Skin epidermis (tissue), 12 donors: Measurements from ENCODE around the gene EEFSEC.

Experiments used
- H3K27ac ChIP-seq, 21 experiments: fragments of 200-600 bp; sonication (generic) in 11 of 21; one replicate each; pipeline ENCODE4 v1.5.0; 2020; ENCODE audit warnings: mild to moderate bottlenecking in 3 of 21, inconsistent platforms in 2 of 21, moderate library complexity in 2 of 21
- H3K4me3 ChIP-seq, 7 experiments: fragments of 200-600 bp; sonication (generic) in 2 of 7; one replicate each; pipeline ENCODE4 v1.5.0; 2020; ENCODE audit warnings: inconsistent platforms in 2 of 7, mild to moderate bottlenecking in 2 of 7, moderate library complexity in 1 of 7

Gene EEFSEC, protein sequence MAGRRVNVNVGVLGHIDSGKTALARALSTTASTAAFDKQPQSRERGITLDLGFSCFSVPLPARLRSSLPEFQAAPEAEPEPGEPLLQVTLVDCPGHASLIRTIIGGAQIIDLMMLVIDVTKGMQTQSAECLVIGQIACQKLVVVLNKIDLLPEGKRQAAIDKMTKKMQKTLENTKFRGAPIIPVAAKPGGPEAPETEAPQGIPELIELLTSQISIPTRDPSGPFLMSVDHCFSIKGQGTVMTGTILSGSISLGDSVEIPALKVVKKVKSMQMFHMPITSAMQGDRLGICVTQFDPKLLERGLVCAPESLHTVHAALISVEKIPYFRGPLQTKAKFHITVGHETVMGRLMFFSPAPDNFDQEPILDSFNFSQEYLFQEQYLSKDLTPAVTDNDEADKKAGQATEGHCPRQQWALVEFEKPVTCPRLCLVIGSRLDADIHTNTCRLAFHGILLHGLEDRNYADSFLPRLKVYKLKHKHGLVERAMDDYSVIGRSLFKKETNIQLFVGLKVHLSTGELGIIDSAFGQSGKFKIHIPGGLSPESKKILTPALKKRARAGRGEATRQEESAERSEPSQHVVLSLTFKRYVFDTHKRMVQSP

DNA sequence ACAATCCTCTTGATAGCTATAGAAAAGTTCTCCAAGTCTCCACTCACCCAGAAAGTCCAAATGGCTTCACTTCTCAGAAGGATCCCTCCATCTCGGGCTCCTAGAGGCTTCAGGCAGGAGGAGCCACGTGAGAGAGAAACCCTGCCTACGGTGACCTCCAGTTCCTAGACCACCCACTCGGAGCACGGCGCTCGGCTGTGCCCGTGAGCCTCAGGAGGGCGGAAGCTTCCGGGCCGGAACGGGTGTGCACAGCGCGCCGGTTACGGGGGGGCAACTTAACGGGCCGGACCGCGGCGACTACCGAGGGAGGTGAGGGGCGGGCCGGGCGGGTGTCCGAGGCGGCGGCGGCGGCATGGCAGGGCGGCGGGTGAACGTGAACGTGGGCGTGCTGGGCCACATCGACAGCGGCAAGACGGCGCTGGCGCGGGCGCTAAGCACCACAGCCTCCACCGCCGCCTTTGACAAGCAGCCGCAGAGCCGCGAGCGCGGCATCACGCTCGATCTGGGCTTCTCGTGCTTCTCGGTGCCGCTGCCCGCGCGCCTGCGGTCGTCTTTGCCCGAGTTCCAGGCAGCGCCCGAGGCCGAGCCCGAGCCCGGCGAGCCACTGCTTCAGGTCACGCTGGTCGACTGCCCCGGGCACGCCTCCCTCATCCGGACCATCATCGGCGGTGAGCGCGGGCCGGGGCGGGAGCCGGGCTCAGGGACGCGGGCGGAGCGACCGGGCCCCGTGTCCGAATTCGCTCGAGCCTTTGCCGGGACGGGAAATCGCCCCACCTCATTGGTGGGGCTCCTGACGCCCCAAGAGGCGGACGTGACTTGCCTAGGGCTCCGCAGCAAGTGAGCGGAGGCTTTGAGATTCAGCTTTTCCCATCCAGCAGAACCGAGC lies at the start of gene EEFSEC:
Gene EEFSEC, plus strand, starts transcription at position 326 of the 886 bp plus-strand sequence. Its CDS starts 27 bp downstream, at position 353.
- Histone ChIP-seq H3K4me3 (peak within 1 kb of the TSS; percentile 66 to 95 (median 88)), H3K27ac (peak within 1 kb of the TSS; percentile 43 to 94 (median 85))

DNA sequence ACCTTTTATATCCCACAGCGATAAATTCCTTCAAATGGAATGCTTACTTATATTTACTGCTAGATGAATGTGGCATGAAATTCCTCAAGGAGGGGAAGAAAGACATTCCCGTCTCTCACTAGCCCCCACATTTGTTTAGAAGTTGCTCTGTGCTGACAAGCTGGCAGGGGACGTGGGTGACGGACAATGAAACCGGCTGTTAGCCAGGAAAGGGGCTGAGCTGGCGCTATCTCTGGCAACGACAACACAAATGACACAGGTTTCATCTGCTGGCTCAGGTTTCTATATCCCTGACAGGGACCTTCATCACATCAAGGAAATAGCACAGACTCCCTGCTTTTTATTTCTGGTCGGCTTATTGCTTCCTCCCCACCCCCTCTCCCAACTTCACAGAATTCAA lies 45.4 kb upstream of the EEFSEC start:
- H3K27ac ChIP-seq = no peak overlapping the region
- H3K4me3 ChIP-seq = no peak overlapping the region

DNA sequence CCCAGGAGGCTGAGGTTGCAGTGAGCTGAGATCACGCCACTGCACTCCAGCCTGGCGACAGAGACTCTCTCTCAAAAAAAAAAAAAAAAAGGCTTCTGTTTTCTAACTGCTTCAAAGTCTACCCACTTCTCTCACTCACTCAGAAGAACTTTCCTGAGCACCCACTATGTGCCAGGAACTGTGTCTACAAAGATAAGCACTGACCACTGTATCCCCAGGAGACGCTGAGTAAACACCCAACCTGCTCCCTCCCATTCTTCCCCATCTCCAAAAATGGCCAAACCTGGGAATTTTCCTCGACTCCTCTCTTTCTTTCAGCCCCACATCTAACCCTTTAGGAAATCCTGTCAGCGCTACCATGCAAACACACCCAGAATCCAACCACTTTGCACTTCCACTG lies 42.1 kb upstream of the EEFSEC start:
- no peak overlapping the region for H3K4me3 ChIP-seq
- H3K27ac ChIP-seq = peak overlapping the region in 2 of 21 experiments; percentile 56 to 84

DNA sequence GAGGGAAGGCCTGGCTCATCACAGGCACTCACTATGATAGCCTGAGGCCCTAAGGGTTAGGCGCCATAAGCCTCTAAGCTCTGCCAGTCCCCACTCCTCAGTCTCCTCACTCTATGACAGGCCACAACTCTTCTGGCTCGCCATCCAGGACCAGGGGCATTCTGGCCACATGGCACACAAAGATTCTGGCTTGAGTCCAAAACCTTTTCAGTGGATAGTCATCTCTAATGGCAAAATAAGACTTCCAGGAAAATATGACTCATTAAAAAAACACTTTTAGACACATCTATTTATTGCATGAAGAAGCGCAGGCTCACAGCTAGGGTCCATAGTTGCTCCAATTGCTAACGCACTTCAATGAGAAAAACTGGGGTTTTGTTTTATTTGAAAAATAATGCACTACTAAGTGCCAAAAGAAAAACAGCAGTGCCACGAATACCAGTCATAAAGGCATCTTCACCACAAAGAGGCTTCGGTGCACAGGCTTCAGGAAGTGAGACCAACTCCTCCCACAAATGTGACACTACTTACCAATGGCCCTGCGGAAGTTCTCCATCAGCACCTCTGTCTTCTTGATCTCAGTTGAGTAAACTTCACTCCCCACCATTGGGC lies 40.8 kb upstream of the EEFSEC start:
- peak overlapping the region in 13 of 21 experiments; percentile 19 to 84 (median 53) for H3K27ac ChIP-seq

DNA sequence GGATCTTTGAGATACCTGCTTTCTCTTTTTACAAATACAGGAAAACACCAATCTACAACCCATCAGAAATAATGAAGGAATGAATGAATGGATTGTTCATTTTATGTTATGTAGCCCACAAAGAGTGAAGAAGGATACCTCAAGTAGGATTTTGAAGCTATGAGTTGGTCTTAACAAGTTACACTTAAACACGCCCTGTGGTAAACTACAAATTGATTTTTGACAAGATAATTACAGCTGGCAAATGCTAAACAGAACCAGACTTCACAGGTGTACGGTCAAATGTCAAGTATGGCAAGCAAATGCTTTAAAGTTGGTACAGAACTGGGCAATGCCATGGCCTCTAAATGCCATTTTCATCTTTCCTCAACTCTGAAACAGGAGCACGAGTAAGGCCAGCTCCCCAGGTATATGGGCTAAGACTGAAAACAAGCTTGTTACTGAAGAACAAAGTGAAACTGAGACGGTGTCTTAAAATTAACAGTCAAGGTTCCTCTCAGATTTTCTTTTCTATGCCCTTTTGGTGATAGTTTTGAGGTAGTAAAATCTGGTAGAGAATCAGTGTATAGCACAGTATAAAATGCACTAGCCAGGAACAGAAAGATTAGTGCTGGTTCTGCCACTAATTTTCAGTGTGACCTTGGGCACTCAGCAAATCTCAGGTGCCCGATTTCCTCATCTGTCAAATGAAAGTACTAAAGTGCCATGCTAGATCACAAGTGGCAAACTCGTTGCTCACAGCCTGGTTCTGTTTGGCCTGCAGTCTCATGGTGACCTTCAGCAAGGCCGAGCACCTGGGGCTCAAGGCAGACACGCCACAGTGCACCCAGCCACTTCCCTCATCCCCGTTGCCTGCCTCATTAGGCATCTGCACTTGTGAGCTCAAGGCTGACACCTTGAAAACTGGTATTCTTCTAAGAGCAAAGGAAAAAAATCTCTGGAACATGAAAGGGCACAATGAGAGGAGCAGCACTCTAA lies 39.2 kb upstream of the EEFSEC start:
- Histone ChIP-seq H3K27ac (peak overlapping the region in 8 of 21 experiments; percentile 8 to 84 (median 26)), H3K4me3 (no peak overlapping the region)

More for the DNA sequence above, 40.8 kb upstream of the EEFSEC start:
- no peak overlapping the region for H3K4me3 ChIP-seq

DNA sequence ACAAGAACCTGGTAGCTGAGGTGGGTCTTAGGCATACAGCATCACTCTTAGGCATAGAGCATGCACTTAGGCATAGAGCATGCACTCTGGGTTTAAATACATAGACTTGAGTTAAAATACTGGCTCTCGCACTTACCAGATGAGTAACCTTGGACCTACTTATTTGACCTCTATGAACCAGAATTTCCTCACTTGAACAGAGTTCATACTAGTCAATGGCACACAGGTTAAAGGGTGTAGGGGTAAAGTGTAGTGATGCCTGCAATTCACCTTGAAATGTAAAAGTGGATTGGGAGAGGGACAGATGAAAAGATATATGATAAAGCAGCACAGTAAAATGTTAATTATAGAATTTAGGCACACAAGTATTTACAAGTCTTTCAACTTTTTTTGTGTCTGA lies 31.3 kb upstream of the EEFSEC start:
- Histone ChIP-seq H3K27ac (no peak overlapping the region), H3K4me3 (no peak overlapping the region)

DNA sequence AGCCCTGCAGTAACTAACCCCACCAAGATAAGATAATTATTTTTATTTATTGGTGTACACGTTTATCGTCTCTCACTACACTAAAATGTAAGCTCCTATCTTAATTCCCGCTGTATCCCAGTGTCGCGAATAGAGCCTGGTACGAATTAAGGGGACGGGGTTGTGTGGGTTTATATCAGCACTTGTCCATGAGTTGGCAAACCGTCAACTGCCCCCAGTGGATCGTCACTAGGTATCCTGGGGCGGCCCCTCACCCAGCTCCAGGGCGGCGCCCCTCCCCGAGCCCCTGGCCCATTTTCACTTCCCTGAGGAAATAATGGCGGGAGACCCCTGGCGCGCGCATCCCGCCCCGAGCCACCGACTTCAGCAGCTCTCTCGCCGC lies 30.1 kb upstream of the EEFSEC start:
- H3K27ac ChIP-seq = peak overlapping the region; percentile 34 to 93 (median 84)
- H3K4me3 ChIP-seq = peak overlapping the region; percentile 80 to 92 (median 86)

DNA sequence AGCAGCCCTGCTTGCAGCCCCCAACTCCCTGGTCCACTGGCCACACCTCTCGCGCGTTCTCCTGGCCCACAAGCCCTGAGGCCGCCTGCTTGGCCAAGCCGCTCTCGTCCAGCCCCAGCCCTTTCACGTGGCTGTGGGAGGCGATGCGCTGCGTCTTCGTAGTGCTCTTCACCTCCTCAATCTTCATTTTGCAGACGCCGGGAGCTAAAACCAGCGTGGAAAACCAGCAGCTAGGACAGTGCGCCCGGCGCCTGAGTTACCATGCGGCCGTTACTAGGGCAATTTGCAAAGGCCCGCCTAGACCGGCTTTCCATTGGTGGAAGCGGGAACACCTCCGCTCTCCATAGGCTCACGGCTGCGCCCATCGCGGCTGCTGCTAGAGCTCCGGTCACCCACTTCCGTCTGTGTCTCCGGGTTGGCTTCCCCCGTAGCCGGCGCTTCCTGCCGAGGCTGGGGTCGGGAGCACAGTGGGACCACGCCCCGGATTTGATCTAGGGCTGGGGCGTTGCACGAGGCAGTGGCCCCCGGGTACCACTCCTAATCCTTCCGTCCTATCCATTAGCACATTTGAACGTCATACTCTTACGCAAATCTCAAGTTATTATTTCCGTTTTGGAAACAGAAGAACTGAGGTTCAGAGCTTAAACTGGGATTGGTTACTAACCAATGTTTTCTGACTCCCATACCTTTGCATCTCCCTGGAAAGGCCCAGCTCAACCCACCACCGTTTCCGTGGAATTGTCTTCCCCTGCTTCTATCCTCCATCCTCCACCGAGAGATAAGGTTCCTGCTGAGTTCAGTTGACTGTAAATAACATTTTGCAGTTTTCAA lies 29.5 kb upstream of the EEFSEC start, which contains the start of gene RUVBL1:
Gene RUVBL1, minus strand, starts transcription at position 275 of the 831 bp plus-strand sequence. Its CDS starts 88 bp downstream, at position 187.
- Histone ChIP-seq H3K27ac (peak within 1 kb of the TSS; percentile 48 to 93 (median 84)), H3K4me3 (peak within 1 kb of the TSS; percentile 80 to 92 (median 86))

DNA sequence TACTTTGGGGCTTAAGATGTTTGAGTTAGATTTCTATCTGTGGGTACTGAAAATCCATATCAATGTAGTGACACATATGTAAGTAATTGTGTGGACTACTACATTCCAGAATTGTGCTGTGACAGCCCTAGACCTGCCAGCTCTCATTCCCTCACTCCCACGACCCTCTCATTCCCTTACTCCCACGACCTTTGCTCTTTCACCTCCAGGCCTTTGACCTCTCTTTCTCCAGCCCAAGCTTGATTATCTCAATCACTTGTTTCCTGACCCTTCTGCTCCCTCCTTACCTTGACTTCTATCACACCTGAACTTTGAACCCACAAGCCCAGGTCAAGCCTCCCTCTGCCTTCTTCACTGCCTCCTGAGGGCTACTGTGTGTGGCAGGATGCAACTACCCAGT lies 26.0 kb upstream of the EEFSEC start:
- no peak overlapping the region for H3K4me3 ChIP-seq
- no peak overlapping the region for H3K27ac ChIP-seq

DNA sequence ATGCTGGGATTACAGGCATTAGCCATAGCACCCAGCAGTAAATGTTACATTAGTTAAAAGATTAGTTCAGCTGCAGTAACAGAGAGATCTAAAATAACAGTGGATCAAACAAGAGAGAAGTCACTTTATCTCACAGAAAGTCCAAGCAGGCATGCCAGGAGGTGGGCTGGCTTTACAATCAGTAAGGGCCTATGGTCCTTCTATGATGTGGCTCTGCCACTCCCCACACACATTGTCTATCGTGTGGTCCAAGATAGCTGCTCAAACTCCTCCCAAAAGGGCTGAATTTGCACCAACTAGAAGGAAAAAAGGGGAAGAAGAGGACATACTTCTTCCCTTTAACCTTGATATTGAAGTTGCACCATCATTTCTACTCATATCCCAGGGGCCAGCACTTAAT lies 25.0 kb upstream of the EEFSEC start:
- Histone ChIP-seq H3K4me3 (no peak overlapping the region), H3K27ac (no peak overlapping the region)

DNA sequence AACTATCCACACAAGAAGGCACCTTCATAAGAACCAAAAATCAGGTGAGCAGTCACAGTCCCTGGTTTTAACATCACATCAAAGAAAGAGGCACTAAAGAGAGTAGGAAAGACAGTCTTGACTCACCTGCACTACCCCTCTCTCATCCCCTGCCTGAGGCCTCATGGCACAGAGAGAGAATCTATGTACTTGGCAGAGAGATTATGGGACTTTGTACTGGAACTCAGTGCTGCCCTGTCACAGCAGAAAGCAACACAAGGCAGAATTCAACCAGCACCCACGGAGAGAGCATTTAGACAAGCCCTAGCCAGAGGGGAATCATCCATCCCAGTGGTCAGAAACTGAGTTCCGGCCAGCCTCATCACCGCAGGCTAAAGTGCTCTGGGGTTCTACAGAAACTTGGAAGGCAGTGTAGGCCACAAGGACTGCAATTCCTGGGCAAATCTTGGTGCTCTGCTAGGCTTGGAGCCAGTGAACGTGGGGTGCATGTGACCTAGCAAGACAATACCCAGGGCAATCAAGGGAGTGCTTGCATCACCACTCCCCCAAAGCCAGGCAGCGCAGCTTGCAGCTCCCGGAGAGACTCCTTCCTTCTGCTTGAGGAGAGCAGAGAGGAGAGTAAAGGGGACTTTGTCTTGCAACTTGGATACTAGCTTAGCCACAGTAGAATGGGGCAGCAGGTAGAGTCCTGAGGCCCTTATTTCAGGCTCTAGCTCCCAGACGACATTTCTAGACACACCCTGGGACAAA lies 21.2 kb upstream of the EEFSEC start:
- no peak overlapping the region for H3K27ac ChIP-seq
- no peak overlapping the region for H3K4me3 ChIP-seq

DNA sequence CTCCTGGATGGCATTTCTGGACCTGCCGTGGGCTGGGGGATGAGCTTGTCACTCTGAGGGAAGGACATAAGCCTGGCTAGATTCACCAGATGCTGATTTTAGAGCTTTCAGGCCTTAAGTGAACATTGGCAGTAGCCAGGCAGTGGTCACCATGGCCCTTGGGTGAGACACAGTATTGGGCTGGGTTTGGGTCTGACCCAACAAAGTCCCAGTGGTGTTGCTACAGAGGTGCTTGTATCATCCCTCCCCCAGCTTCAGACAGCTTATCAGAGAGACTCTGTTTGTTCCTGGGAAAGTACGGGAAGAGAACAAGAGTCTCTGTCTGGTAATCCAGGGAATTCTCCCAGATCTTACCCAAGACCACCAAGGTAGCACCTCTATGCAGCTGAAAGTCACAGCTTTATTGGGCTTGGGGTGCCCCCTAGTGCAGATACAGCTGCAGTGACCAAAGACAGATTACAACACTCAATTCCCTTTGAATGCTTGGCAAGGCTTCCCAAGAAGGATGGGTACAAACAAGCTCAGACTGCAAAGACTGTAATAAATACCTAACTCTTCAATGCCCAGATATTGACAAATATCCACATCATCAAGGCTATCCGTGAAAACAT lies 19.9 kb upstream of the EEFSEC start:
- no peak overlapping the region for H3K27ac ChIP-seq
- no peak overlapping the region for H3K4me3 ChIP-seq

DNA sequence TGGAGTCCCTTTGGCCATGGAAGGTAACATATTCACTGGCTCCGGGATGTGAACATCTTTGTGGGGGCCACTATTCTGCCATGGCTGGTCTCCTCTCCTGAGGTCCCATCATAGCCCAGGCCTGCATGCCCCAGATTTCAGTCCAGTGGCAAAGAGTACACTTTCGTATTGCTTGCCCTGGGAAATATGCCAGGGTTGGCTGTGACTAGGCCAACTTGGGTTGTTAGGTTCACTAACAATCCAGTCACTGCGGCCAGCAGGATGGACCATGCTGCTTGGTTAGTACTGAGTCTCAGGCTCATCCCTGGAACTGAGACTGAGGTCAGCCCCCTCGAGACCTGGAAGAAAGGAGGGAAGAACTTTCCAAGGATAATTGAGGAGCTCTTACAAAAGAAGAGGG lies 9.8 kb upstream of the EEFSEC start:
- H3K4me3 ChIP-seq = no peak overlapping the region
- H3K27ac ChIP-seq = no peak overlapping the region

DNA sequence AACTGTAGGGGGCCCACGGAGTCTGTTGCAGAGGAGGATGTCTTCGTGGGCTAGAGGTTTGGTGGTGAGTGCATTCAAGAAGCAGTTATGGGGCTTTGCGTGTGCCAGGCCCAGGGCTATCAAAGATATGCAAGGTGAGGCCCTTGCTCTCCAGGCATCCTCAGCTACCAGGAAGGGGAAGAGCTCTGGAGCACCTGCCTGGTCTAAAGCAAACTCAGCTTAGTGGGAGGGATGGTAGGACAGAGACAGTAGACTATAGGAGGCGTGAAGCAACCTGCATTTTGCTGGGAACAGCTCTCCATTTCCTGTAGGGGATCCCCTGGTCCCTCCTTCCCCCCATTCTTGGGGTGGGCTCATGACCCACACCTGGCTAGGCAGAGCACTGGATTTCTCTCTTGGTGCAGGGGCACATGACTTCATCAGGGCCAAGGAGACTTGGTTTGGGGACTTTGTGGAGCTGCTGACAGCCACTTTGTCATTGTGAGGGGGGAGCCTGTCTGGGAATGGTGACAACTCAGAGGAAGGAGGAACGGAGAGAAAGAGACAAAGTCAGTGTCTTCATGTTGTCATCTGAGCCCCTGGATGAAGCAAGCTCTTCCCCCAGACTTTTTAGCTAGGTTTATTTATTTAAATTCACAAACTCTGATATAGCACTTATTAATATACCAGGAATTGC lies 8.6 kb upstream of the EEFSEC start:
- H3K27ac ChIP-seq = peak overlapping the region in 1 of 21 experiments; percentile 36
- H3K4me3 ChIP-seq = no peak overlapping the region

DNA sequence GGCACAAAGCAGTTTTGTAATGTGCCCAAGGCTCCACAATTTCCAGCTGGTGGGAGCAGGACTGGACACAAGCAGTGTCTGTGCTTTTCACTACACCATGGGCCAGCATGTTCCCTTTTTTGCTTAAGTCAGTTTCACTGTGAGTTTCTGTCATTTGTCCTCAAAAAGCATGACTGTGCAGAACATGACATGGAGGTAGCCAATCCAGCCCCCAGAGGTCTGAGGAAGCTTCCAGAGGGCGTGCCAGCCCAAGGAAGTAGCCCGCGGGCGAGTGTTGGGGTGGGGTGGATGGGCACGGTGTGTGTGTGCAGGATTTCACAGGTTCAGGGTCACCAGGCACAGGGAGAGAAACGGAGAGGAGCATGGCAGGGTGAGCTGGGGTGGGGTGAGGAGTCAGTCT lies 8.0 kb upstream of the EEFSEC start:
- peak overlapping the region in 1 of 21 experiments; percentile 36 for H3K27ac ChIP-seq
- H3K4me3 ChIP-seq = no peak overlapping the region

DNA sequence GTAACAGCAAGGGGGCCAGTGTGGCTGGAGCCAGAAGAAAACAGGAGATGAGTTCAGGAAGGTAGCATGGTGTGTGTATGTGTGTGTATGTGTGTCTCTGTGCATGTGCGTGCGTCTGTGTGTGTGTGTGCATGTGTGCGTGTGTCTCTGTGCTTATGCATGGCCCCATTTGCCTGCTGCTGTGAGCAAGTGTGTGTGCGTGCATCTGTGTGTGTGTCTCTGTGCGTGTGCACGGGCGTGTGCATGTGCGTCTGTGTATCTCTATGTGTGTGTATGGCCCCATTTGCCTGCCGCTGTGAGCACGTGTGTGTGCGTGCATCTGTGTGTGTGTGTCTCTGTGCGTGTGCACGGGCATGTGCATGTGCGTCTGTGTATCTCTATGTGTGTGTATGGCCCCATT lies 7.1 kb upstream of the EEFSEC start:
- H3K27ac ChIP-seq = no peak overlapping the region
- H3K4me3 ChIP-seq = no peak overlapping the region
